Loucy (cell line): Measurements from ENCODE around the gene PPP1R16B.
"Not testable (repeated sequence)": the region's sequence is repeated elsewhere in the genome, so short reads cannot be mapped to it uniquely, and the experiment has no call there.

Experiments used
- H2AFZ ChIP-seq: fragments of 200-600 bp; sonication (generic); 2 replicates; pipeline ENCODE4 v1.6.0; 2016; ENCODE audit warnings: antibody characterized with exemption, mild to moderate bottlenecking, low read length, moderate library complexity
- H3F3A ChIP-seq: fragments of 200-600 bp; 2 replicates; pipeline ENCODE4 v1.6.0; 2016; ENCODE audit warnings: antibody characterized with exemption, low read depth, mild to moderate bottlenecking
- H3K27me3 ChIP-seq: fragments of 200-600 bp; sonication (generic); 2 replicates; pipeline ENCODE4 v1.6.1; 2014; ENCODE audit warnings: low read length, mild to moderate bottlenecking; ENCODE audit not compliant: insufficient read depth, poor library complexity, severe bottlenecking
- H3K36me3 ChIP-seq: fragments of 200-600 bp; sonication (generic); 2 replicates; pipeline ENCODE4 v1.6.1; 2016; ENCODE audit warnings: low read length; ENCODE audit not compliant: insufficient read depth
- H3K4me1 ChIP-seq: fragments of 200-600 bp; sonication (generic); 2 replicates; pipeline ENCODE4 v1.5.1; 2014; ENCODE audit warnings: low read length, mild to moderate bottlenecking; ENCODE audit not compliant: insufficient read depth, poor library complexity, severe bottlenecking
- H3K4me2 ChIP-seq: fragments of 200-600 bp; sonication (generic); 2 replicates; pipeline ENCODE4 v1.6.0; 2014; ENCODE audit warnings: antibody characterized with exemption, low read length, low read depth, mild to moderate bottlenecking; ENCODE audit not compliant: poor library complexity, severe bottlenecking
- H3K4me3 ChIP-seq: fragments of 200-600 bp; sonication (generic); 2 replicates; pipeline ENCODE4 v1.5.1; 2014; ENCODE audit warnings: low read length, mild to moderate bottlenecking, mixed read lengths; ENCODE audit not compliant: poor library complexity, severe bottlenecking
- H3K79me2 ChIP-seq: fragments of 200-600 bp; sonication (generic); 2 replicates; pipeline ENCODE4 v1.6.1; 2014; ENCODE audit warnings: low read length; ENCODE audit not compliant: insufficient read depth
- H3K9ac ChIP-seq: fragments of 200-600 bp; sonication (generic); 2 replicates; pipeline ENCODE4 v1.6.0; 2014; ENCODE audit warnings: mild to moderate bottlenecking, low read depth, low read length, moderate library complexity; ENCODE audit not compliant: poor library complexity, severe bottlenecking
- H3K9me2 ChIP-seq: fragments of 200-600 bp; sonication (generic); replicated peaks from 2 replicates; pipeline ENCODE4 v1.6.1; 2016; ENCODE audit warnings: low read depth, low read length, mixed read lengths
- H3K9me3 ChIP-seq: fragments of 200-600 bp; sonication (generic); 2 replicates; pipeline ENCODE4 v1.6.1; 2014; ENCODE audit warnings: mild to moderate bottlenecking, antibody characterized with exemption, low read length, low read depth; ENCODE audit not compliant: insufficient read depth
- H4K20me1 ChIP-seq: fragments of 200-600 bp; sonication (generic); 2 replicates; pipeline ENCODE4 v1.6.0; 2014; ENCODE audit warnings: antibody characterized with exemption, low read length, mild to moderate bottlenecking; ENCODE audit not compliant: insufficient read depth, poor library complexity, severe bottlenecking
- EZH2phosphoT487 ChIP-seq: fragments of 200-600 bp; IDR thresholded peaks from 2 replicates; pipeline ENCODE4 v1.6.1; 2018; ENCODE audit warnings: antibody characterized with exemption, mild to moderate bottlenecking, moderate library complexity, borderline replicate concordance
- TF ChIP-seq, protein P1 (sequence below): fragments of 200-600 bp; sonication (generic); conservative IDR thresholded peaks from 2 replicates; pipeline ENCODE4 v1.5.1; 2014; ENCODE audit warnings: mild to moderate bottlenecking, antibody characterized with exemption, low read length

PPP1R16B gene

GRCh38 chr20:38859070-38859690 is 53.7 kb downstream of the PPP1R16B start:
- Histone ChIP-seq H3K4me2 (no peak overlapping the region), H3K4me1 (peaks cover 2% of the 10 kb centered on the region), H3K9me3 (no peaks in the 10 kb centered on the region), H4K20me1 (no peaks in the 10 kb centered on the region), H3K9me2 (no peaks in the 10 kb centered on the region), H3K4me3 (no peak overlapping the region), H3F3A (no peaks in the 10 kb centered on the region), H3K36me3 (no peaks in the 10 kb centered on the region), H3K79me2 (peaks cover 3% of the 10 kb centered on the region; the same call in 1 of the 2 replicates), H3K9ac (no peak overlapping the region), H3K27me3 (no peaks in the 10 kb centered on the region), H2AFZ (no peak overlapping the region)
- TF ChIP-seq EZH2phosphoT487 = no peak
- TF ChIP-seq, protein P1, sequence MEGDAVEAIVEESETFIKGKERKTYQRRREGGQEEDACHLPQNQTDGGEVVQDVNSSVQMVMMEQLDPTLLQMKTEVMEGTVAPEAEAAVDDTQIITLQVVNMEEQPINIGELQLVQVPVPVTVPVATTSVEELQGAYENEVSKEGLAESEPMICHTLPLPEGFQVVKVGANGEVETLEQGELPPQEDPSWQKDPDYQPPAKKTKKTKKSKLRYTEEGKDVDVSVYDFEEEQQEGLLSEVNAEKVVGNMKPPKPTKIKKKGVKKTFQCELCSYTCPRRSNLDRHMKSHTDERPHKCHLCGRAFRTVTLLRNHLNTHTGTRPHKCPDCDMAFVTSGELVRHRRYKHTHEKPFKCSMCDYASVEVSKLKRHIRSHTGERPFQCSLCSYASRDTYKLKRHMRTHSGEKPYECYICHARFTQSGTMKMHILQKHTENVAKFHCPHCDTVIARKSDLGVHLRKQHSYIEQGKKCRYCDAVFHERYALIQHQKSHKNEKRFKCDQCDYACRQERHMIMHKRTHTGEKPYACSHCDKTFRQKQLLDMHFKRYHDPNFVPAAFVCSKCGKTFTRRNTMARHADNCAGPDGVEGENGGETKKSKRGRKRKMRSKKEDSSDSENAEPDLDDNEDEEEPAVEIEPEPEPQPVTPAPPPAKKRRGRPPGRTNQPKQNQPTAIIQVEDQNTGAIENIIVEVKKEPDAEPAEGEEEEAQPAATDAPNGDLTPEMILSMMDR = no peak

GRCh38 chr20:38859857-38860256 is 54.4 kb downstream of the PPP1R16B start:
- not testable (repeated sequence) for H2AFZ ChIP-seq, H3K4me1 ChIP-seq, H3K9me2 ChIP-seq, H3K79me2 ChIP-seq, H3K36me3 ChIP-seq, H3K27me3 ChIP-seq, H3K9me3 ChIP-seq, H3F3A ChIP-seq, H4K20me1 ChIP-seq, H3K9ac ChIP-seq, H3K4me3 ChIP-seq, H3K4me2 ChIP-seq

DNA sequence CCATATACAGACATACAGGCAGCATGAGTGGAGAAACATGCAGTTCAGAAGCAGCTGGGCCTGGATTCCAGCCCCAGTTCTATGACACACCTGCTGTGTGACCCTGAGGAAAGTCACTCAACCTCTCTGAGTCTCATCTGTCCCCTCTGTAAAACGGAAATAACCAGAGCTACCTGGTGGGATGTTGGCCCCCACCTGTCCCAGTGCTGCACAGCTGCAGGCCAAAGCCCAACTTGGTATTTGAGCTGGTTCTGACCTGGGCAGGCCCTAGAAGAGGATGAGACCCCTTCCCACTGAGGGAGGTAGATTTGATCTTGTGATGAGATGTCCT is 55.5 kb downstream of the PPP1R16B start:
- no peak for TF ChIP-seq EZH2phosphoT487
- TF ChIP-seq, protein P1 = no peak

DNA sequence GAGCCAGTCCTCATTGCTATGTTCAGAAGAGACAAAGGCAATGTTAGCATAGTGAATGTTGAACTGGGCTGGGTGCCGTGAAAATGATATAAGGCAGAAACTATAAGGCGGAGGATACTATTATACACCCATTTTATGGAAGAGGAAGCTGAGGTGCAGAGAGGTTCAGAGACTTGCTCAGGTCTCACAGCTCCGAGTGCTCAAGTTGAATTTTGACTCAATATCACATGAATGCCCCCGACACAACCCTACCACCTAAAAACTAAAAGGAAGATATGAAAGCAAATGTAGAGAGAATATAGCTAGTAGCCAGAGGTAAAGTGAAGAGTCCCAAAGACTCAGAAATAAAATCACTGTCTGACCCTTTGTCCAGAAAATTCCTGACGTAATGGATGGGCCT is 56.7 kb downstream of the PPP1R16B start:
- Histone ChIP-seq H3K9ac (no peak overlapping the region), H2AFZ (no peak overlapping the region), H3K4me2 (no peak overlapping the region)

More for the DNA sequence above, 55.5 kb downstream of the PPP1R16B start:
- Histone ChIP-seq H3K9me2 (no peaks in the 10 kb centered on the region), H4K20me1 (no peaks in the 10 kb centered on the region), H3K36me3 (no peaks in the 10 kb centered on the region), H3K79me2 (peaks cover 3% of the 10 kb centered on the region; the same call in 1 of the 2 replicates), H3K9ac (no peak overlapping the region), H3K9me3 (no peaks in the 10 kb centered on the region), H2AFZ (no peak overlapping the region), H3K27me3 (no peaks in the 10 kb centered on the region), H3K4me2 (no peak overlapping the region), H3K4me3 (no peak overlapping the region), H3K4me1 (no peaks in the 10 kb centered on the region), H3F3A (no peaks in the 10 kb centered on the region)

More for the DNA sequence above, 56.7 kb downstream of the PPP1R16B start:
- Histone ChIP-seq H3K9me3 (no peaks in the 10 kb centered on the region), H3K36me3 (no peaks in the 10 kb centered on the region), H3K9me2 (no peaks in the 10 kb centered on the region), H3K4me1 (no peaks in the 10 kb centered on the region), H4K20me1 (no peaks in the 10 kb centered on the region), H3K79me2 (peaks cover 3% of the 10 kb centered on the region; the same call in 1 of the 2 replicates), H3K4me3 (no peak overlapping the region), H3K27me3 (no peaks in the 10 kb centered on the region), H3F3A (no peaks in the 10 kb centered on the region)
- no peak for TF ChIP-seq EZH2phosphoT487
- TF ChIP-seq, protein P1 = no peak
